A549 treated with ZK216348 at 1 μM for 4 hours (cell line): ENCODE results near the gene P2RY10. TPM values are rescaled to one million over a fixed set of nuclear protein-coding genes. Genes with fewer than 3 reads are reported as not detected.

ENCODE experiments used
- total RNA-seq: library from RNA; stranded (reverse); fragments of 200-300 nt; extraction: Qiagen RNA extraction; gene quantifications from 5 replicates; pipeline ENCODE4 v1.2.3, GENCODE V29; 2022; ENCODE audit warnings: low read depth

Gene P2RY10
- not detected in 5 replicates for total RNA-seq

DNA sequence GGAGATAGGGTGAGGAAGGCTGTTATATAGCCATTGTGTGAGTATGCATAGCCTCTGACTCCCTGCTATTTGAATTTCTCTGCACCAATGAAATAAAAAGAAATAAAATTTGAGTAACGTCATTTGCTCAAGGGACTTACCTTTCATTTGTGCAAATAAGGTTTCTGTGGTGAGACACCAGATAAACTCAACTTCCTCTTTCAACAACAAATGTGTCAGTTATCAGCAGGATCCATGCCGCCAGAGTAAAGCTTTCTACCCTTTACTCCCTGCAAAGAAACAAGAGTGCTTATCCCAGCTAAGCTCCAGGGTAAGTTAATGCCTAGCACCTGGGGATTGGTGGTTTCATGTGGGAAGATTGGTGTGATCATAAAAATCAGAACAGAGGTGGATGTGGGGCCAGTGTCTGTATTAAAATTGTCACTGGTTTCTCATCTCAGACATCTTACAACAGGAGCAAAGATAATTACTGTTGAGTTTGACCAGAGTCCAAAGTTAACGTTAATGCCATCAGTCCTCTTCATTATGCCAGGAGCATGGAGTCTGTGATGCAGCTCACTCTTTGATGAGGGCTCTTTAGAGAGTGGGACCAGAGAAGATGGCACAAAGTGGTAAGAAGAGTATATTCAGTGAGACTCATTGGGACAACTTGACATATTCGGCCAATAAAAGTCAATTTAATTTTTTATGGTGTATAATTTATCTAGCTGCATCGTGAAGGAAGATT, at the start of gene P2RY10:
TSS of gene P2RY10 (plus strand) at position 206 of the 727 bp plus-strand sequence. CDS start 15,130 bp downstream, outside the sequence.

Other genes with a start within 250 kb of the P2RY10 start
- gene LPAR4, start 197.7 kb upstream of the P2RY10 start, total RNA-seq = not detected in 5 replicates
- not detected in 5 replicates for gene GPR174, start 199.3 kb downstream of the P2RY10 start, total RNA-seq